GM19468 (cell line): ENCODE measurements around the gene IL6ST.

Source experiments
- ATAC-seq: cut with Tn5 transposase; IDR thresholded peaks from one replicate; pipeline ENCODE4 v1.9.1; 2021; ENCODE audit warnings: mild to moderate bottlenecking, moderate library complexity, moderate number of reproducible peaks; ENCODE audit not compliant: unreplicated experiment; ENCODE audit errors: extremely low read depth

The IL6ST gene

DNA sequence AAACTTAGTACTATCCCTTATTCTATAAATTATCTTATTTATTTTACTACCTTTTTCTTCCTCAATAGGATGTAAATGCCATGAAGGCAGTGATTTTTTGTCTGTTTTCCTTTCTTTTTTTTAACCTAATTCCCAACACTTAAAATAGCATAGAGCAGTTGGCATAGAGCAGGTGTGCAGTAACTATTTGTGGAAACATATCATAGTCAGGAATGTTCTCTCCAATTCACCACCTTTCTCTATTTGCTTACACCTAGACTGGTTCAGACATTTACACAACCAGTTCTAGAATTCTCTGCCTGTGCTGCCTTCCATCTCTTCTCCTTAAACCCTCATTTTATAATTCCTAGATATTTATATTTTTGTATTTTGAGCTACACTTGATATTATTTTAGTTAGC is 94.0 kb downstream of the IL6ST start:
- no peak for ATAC-seq

DNA sequence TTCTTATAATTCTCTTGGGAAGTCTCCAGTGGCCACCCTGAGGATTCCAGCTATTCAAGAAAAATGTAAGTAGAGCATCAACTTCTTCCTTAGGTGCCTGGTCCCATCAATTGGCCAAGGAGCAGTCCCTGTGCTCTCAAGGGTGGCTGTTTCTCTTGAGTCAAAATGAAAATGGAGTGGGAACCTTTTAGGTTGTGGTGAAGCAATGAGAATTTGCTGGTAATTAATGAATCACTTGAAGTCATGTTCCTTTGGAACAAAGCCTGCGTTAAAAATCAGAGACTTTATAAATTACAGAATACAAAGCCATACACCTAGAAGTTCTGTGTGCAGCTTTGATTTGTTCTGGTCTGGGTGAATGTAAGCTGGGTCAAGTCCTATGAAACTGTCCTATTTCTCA is 94.7 kb downstream of the IL6ST start:
- no peak for ATAC-seq

DNA sequence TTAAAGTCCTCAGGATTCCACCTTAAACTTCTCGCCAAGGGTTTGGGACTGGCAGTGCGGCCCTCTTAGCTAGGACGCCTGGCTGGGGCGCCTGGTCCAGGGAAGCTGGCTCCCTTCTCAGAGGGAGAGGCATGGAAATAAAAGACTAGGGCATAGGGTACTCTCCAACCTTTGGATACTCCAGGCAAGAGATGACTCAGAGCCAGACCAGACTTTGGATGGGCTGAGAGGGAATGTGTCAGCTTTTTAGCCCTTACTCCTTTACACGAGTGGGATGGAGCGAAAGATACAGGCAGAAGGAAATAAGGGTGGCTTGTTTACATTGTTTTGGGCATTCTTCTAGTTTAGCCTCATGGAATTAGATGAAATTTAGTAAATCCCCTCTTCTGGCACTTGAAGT is 95.4 kb downstream of the IL6ST start:
- ATAC-seq: no peak

DNA sequence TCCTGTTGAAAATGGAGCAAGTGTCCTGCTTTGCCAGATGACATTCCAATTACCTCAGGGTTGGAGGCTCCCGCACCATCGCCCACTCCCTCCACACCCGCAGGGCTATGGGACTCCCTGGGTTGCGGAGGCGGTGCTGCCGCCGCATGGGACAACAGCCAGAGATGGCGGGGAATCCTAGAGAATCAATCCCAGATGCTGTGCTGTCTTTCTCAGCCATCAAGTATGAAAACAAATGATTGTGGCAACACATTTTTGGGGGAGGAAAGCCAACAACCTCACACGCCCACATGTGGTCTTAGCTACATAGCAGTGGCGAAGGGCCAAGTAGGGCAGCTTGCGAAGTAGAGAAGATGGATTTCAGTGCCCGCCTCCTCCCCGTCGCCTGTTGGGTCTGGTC is 96.9 kb downstream of the IL6ST start:
- no peak for ATAC-seq

DNA sequence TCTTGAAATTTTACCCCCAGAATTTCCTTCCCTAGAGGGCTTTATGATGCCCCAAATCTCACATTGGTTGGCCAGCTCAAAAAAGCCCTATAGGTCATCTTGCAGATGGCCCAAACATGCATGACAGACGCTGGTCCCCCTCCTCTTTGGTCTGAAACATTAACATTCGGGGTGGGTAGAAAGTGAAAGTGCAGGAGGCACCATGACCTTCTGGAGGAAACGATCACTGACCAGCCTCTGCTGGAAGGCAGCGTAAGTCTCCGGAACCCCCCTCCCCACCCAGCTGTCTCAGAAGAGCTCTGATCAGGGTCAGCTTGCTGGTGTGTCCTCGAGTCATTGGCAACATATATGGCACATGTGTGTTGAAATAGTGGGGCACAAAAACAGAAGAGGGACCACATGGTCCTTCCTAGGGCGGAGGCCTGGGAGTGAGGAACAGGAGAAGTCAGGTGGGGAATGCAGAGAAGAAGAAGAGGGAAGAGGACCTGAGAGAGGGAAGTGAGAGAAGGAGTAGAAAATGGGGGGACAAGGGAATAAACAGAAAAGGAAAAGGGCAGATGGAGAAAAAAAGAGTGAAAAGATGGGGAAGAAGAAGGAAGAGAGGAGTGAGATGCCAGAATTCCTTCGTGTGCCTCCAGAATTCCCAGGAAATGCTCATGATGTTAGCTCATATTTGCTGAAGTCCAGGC is 97.4 kb downstream of the IL6ST start:
- no peak for ATAC-seq

DNA sequence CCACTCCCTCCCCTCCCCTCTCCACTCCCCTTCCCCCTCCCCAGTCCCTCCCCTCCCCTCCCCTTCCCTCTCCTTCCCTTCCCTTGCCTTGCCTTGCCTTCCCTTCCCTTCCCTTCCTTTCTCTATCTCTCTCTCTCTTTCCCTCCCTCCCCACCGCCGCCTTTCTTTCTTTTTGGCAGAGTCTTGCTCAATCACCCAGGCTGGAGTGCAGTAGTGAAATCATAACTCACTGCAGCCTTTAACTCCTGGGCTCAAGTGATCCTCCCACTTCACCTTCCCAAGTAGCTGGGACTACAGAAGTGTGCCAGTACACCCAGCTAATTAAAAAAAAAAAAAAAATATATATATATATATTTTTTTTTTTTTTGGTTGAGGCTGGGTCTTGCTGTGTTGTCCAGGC is 98.1 kb downstream of the IL6ST start:
- ATAC-seq: no peak

DNA sequence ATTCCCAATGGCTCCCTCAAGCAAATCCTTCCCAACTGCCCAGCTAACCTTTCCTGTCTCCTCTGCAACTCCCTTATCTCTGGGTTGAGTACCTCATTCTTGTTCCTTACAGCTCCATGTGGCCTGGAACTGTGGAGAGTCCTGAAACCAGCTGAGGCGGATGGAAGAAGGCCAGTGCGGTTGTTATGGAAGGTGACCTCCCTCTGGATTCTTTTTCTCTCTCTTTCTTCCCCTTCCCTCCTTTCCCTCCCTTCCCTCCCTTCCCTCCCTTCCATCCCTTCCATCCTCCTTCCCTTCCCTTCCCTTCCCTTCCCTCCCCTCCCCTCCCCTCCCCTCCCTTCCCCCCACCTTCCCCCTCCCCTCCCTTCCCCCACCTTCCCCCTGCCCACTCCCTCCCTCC is 98.5 kb downstream of the IL6ST start:
- no peak for ATAC-seq

DNA sequence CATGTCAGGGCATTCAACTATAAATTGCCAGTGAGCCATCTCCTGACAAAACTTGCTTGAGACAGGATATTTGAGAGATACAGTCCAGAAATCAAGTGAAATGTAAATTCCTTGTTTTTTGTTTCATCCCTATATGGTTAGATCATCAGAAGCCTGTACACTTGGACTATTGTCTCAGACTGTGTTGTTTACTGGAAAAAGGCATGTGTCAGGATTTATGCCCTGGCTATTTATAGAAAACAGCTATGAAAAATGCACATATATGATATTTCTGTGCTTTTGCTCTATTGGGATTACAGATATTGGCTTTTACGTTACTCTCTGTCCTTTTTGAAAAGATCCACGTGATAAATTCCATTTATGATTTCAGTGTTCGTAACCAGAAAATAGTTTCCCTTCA is 99.4 kb downstream of the IL6ST start:
- ATAC-seq: no peak

DNA sequence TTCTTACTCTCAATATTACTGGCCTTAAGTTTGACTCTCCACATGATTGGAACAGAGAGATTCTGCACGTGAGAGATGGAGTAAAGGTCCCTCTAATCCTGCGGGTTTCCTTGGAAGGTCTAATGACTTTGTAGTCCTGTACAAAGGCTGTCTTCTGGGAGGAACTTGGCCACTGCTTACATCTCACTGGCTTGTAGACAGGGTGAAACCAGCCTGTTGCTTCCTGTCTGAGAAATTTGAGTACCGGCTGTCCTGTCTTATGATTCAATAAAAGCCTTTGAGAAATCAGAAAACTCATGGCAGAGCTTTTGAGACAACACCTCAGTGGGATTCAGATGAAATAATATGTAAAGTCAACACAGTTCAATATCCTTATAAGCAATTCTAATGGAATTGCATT is 100.6 kb downstream of the IL6ST start:
- ATAC-seq: no peak

DNA sequence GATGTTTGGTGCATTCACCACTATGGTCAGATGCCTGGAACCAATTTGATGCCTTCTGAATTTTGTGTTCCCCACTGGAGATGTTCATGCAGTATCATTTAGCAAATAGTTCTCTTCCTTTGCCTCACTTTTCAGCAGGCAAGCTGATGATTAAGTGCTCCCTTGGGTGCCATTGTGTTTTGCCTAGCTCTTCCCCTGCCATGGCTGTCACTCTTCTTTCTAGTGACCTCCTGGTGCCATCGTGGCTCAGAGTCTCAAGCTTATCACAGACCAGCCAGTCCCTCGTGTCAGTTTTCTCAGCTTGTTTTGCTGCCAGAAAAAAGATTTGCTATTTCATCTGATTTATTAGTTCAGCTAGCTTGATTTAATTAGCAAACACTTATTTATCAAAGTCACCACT is 102.3 kb downstream of the IL6ST start:
- ATAC-seq: no peak

DNA sequence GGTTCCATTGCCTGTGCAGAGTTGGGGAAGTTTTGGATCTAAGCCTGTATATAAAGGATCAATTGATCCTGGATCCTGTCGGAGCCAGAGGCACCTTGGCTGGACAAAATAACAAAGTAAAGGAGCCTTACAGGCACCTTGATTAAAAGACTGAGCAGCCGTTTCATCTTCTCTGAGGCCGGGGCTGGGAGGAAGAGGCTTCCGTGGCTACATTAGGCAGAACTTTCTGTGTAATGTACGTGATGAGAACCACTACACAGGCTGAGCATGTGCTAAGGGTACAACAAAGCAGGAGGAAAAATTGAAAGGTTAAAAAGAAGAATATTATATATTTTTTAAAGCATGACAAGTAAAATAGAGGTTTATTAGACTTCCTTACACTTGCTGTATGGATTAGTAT is 106.6 kb downstream of the IL6ST start:
- ATAC-seq: no peak

DNA sequence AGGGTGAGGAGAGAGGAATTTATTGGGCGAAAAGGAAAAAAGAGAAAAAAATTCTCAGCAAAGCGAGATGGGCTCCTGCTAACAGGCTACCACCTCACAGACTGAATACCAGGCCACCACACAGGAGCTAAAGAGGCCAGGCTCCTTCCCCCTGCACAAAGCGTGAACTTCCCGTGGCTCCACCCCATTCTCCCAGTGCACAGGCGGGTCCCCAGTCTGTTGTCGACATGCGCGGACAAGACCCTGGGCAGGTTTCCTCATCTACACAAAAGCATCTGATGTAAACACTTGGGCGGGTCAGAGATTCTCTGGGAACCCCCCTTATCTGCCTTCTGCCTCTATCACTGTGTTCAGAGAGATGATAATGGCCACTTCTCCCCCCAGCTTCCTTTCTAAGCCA is 109.4 kb downstream of the IL6ST start:
- no peak for ATAC-seq
